Stimulated activated CD8-positive, alpha-beta memory T cell treated with anti-CD3 and anti-CD28 coated beads, Interleukin-7, amount 100 ng/mL, for 4 hours (primary cell): Measurements from ENCODE around the gene IRF3.

Experiments used
- DNase-seq, 2 donors: peaks; one replicate each; pipeline ENCODE4 v3.0.0-alpha.2; 2020; ENCODE audit warnings: low read depth in 2 of 2

Gene IRF3, protein sequence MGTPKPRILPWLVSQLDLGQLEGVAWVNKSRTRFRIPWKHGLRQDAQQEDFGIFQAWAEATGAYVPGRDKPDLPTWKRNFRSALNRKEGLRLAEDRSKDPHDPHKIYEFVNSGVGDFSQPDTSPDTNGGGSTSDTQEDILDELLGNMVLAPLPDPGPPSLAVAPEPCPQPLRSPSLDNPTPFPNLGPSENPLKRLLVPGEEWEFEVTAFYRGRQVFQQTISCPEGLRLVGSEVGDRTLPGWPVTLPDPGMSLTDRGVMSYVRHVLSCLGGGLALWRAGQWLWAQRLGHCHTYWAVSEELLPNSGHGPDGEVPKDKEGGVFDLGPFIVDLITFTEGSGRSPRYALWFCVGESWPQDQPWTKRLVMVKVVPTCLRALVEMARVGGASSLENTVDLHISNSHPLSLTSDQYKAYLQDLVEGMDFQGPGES

DNA sequence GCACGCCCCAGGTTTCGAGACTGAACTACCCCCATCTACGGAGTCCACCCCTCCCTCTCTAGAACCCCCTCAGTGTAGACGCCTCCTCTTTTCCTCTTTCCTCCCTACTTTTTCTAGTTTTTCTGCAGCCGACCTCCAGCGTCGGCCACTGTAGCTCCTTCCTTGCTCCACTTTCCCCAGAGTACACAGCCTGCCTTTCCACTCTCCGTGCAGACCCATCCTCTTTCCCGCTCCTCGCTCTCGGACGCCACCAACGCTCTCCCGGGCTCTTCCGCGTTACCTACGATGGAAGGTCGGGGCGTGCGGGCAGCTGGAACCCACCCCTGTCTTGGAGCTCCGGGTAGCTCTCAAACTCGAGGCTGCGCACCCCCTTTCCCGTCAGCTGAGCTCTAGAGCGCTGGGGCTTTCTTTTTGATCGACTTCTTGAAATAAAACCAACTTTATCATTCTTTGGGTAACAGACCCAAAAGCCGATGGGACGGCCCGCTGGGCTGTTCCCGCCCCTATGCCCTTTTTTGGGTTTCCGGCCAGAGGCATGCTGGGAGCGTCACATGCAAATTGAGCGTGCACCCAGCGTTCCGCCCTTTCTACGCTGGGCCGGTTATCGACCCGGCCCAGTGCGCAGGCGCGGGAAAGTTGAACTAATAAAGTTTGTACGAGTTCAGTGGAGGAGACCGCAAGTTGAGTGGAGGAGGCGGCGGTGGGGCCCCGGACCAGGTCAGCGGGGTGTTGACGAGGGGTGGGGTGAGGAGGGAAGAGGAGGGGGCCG lies at the start of gene IRF3, which contains the start of gene BCL2L12:
TSS of gene IRF3 (minus strand) at position 507 of the 769 bp plus-strand sequence. CDS start 1,019 bp downstream, outside the sequence.
TSS of gene BCL2L12 (plus strand) at position 583 of the 769 bp plus-strand sequence. CDS start 760 bp downstream, outside the sequence.
- DNase-seq = peak; percentile 97

DNA sequence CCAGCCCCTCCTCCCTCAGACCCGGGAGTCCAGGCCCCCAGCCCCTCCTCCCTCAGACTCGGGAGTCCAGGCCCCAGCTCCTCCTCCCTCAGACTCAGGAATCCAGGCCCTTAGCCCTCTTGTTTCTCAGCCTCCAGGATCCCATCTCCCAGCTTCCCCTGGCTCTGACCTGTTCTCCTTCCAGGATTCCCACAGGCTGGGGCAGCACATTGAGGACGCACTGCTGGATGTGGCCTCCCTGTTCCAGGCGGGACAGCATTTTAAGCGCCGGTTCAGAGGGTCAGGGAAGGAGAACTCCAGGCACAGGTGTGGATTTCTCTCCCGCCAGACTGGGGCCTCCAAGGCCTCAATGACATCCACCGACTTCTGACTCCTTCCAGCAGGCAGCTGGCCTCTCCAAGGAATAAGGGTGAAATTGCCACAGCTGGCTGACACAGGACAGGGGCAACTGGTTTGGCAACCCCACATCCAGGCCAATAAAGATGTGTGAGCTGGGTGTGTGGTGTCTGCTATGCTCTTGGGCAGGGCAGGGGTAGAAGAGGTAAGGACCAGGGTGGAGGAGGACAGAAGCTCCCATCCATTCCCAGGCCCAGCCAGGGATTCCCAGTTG lies 47.7 kb upstream of the IRF3 start:
- no peak for DNase-seq

DNA sequence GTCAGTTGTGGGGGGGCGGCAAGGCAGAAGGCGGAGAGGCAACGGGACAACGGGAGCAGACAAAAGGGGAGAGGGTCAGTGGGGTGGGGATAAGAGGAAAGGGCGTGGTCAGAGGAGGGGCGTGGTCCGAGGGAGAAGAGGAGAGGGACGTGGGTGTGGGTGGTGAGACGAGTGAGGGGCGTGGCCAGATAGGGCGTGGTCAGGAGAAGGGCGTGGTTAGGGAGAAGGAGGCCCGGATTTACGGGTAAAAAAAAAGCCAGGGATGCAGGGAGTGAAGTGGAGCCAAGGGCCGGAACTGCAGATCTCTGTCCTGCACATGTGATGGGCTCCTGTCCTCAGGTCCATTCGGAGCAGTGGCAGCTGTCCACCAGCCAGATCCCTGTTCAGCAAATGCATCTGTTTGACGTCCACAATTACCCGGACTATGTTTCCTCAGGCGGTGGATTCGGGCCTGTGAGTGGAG lies 46.8 kb upstream of the IRF3 start:
- no peak for DNase-seq

DNA sequence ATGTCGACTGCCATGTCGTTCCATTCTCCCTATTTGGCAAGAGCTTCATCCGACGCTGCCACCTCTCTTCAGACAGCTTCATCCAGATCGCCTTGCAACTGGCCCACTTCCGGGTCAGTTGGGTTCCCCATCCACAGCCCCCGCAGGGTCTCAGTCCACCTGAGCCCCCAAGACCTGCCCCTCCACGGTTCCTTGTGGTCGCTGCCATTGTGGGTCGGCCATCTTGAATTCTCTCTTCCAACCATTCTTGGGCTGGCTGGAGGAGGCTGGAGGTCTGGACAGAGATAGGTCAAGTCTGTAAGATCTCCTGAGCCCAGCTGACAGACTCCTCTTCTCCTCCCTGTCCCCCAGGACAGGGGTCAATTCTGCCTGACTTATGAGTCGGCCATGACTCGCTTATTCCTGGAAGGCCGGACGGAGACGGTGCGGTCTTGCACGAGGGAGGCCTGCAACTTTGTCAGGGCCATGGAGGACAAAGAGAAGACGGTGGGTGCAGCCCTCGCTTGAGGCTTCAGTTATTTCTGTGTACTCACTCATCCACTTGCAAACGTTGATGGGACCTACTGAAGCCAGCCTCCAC lies 44.8 kb upstream of the IRF3 start:
- no peak for DNase-seq

DNA sequence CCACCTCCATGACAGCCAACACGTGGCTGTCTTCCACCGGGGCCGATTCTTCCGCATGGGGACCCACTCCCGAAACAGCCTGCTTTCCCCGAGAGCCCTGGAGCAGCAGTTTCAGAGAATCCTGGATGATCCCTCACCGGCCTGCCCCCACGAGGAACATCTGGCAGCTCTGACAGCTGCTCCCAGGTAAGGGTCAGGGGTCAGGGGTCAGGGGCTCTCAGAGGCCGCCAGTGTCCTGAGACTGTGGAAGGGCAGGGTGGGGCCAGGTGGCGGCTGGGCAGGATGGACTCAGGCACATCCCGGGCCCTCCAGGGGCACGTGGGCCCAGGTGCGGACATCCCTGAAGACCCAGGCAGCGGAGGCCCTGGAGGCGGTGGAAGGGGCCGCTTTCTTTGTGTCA lies 40.3 kb upstream of the IRF3 start:
- DNase-seq = no peak

DNA sequence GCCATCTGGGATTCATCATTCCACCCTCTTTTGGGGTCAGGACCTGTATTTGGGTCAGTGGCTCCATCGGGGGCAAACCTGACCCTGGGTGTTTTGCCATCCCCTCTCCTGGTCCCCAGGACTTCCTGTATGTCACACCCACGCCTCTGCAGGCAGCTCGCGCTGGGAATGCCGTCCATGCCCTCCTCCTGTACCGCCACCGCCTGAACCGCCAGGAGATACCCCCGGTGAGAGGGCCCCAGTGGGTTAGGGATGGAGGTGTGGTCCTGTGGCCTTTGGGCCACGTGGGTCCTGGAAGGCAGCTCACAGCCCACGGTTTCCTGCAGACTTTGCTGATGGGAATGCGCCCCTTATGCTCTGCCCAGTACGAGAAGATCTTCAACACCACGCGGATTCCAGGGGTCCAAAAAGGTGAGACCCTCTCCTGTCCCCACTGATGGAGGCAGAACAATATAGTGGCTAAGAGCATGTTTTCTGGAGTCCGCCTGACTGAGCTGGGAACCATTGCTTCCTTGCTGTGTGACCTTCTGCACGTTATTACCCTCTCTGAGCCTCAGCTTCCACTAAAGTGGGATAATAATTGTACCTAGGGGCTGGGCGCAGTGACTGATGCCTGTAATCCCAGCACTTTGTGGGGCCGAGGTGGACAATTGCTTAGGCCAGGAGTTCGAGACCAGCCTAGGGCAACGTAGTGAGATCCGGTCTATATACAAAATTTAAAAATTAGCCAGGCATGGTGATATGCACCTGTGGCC lies 39.4 kb upstream of the IRF3 start:
- DNase-seq = no peak

DNA sequence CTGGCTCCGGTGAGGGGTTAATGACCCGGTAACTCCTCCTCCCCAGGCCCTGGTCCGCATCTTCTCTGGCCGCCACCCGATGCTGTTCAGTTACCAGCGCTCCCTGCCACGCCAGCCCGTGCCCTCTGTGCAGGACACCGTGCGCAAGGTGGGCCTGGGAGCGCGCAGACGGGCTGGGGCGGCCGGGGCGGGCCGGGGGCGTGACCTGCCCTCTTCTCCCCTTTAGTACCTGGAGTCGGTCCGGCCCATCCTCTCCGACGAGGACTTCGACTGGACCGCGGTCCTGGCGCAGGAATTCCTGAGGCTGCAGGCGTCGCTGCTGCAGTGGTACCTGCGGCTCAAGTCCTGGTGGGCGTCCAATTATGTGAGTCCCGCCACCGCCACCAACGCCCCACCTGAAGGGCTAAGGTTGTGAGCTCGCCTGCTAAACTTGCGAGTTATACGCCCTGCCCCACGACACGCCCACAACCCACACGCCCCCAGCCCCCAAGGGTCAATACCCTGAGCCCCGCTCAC lies 35.7 kb upstream of the IRF3 start:
- DNase-seq = no peak

DNA sequence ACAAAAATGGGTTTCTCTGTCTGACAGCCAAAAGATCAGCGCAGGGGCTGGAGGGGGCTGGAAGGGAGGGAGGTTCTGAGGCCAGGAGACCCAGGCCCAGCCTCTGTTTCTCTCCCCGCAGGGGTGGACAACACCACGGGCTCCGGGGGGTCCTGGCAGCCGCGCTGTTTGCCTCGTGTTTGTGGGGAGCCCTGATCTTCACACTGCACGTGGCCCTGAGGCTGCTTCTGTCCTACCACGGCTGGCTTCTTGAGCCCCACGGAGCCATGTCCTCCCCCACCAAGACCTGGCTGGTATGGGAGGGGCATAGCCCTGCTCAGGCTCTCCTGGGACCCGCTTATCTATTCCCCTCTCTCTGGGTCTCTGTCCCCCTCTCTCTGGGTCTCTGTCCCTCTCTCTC lies 34.9 kb upstream of the IRF3 start:
- no peak for DNase-seq

DNA sequence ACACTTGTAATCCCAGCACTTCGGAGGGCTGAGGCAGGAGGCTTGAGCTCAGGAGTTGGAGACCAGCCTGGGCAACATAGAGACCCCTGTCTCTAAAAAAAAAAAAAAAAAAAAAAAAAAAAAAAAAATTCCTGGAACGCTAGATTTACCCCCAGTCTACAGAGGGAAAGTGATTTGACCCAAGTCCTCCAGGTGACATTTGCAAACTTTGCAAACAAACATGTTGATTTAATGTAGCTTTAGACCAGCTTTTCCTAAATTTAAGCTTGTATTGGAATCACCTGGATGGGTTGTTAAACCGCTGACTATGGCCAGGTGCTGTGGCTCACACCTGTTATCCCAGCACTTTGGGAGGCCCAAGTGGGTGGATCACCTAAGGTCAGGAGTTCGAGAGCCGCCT lies 33.7 kb upstream of the IRF3 start:
- no peak for DNase-seq

DNA sequence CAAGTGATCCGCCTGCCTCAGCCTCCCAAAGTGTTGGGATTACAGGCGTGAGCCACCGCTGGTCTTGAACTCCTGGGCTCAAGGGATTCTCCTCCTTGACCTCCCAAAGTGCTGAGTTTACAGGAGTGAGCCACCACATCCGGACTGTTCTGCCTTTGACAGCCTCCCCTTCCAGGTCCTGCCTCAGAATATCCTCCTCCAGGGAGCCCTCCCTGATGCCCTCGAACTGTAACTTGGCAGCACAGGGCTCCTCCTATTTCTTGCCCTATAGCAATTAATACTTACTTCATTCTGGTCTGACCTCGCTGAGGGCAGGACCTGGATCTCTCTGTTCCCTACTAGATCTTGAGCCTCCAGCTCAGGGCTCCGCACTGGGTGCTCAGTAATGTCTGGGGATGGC lies 31.2 kb upstream of the IRF3 start:
- no peak for DNase-seq

DNA sequence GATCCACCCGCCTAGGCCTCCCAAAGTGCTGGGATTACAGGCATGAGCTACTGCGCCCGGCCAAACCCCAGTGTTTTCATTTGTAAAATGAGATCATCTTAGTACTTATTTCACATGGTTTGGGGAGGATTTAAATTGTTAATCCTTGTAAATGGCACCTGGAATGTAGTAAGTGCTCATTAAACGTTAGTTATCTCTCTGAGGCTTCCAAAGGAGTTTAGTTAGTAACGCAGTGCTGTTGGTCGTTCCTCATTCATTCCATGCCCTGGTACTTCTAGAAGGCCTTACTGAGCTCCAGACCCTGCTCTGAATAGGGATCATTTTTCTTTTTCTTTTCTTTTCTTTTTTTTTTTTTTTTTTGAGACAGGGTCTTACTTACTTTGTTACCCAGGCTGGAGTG lies 30.5 kb upstream of the IRF3 start:
- no peak for DNase-seq

DNA sequence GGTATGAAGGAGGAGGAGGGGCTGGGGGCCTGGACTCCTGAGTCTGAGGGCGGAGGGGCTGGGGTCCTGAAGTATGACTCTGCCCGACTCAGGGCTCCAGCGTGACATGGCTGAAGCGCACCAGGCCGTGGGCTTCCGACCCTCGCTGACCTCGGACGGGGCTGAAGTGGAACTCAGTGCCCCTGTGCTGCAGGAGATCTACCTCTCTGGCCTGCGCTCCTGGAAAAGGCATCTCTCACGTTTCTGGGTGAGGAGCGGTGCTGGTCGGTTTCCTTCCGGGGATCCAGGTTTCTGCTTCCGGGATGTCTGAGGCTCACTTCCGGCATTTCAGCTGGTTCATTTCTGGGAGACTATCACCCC lies 26.5 kb upstream of the IRF3 start:
- DNase-seq = no peak

DNA sequence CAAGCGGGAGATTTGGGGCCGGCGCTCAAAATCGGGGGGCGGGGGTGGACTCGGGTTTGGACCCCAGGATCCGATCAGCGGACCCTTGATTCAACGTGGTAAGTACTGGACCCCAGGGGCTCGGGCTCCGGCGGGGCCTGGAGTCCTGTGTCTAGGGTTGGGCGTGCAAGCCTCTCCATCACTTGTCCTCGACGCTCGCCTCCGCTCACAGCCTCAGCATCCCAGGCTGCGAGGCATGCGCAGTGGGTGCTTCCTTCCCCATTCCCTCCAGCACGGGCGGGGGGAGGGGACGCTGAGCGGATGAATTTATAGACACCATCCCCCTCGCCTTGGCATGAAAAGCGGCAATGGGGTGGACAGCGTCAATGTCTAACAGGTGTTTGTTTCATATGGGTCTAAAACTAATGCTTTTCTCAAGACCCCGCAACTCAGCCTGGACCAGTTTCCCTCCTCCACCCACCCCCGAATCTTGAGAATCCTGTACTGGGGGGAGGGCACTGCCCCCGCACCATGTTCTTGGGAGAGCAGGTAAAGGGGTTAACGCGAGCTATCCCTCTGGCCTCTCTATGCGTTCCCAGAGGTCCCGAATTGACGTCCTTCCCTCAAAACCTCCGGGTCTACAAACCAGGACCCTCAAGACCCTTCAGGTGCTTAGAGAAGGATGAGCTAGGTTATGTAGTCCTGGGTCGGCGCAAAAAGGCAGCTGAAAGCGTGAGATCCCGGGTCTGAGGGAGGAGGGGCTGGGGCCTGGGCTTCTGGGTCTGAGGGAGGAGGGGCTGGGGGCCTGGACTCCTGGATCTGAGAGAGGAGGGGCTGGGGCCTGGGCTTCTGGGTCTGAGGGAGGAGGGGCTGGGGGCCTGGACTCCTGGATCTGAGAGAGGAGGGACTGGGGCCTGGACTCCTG lies 25.8 kb upstream of the IRF3 start:
- no peak for DNase-seq

DNA sequence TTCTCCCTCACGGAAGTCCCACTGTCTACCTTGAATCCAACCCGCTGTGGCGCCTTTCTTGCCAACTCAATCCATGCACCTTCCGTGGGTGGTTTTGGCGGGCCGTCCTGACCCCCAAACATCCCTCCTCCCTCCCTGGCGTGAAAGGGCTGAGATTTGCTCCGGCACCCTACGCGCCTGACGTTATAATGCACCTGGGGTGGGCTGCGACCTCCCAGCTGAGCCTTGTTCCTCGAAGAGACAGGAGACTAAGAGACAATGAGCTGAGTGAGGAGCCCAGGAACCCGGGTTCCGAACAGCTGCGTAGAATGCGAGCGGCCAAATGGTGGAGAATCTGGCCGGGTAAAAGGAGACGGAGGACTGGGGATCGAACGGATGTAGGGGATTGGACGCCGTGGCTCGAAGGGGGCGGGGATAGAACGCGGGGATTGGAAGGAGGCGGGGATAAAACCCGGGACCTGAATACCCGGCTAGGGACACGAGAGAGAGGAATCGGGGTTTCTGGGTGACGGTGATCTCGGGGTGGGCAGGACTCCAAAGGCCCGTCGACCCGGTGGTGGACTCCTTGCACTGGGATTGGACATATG lies 25.1 kb upstream of the IRF3 start, which contains the start of gene CPT1C:
TSS of gene CPT1C (plus strand) at position 461 of the 587 bp plus-strand sequence. CDS start 1,137 bp downstream, outside the sequence.
- peak in 1 of 2 donors; percentile 21 for DNase-seq

DNA sequence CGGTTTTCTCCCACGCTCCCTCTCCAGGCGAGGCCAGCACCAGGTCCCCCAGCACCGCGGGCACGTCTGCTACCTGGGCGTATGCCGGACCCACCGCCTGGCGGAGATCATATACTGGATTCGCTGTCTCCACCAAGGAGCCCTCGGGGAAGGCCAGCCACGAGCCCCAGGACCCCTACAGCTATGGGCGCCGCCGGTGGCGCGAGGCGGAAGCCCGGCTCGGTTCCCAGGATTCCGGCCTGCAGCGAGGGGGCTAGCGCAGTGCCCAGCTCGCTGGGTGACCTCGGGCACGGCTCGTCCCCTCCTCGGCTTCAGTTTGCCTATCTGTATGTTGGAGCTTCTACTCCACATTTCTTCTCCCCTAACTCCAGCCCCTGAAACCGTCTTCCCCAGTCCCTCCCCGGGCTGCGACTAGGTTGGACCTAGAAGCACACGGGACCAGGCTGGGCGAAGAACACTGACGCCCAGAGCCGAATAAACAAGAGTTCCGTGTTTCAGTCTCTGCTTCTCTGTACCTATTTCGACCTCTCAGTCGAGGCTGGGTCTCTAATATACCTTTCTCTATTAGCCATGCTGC lies 24.5 kb upstream of the IRF3 start:
- DNase-seq = no peak

DNA sequence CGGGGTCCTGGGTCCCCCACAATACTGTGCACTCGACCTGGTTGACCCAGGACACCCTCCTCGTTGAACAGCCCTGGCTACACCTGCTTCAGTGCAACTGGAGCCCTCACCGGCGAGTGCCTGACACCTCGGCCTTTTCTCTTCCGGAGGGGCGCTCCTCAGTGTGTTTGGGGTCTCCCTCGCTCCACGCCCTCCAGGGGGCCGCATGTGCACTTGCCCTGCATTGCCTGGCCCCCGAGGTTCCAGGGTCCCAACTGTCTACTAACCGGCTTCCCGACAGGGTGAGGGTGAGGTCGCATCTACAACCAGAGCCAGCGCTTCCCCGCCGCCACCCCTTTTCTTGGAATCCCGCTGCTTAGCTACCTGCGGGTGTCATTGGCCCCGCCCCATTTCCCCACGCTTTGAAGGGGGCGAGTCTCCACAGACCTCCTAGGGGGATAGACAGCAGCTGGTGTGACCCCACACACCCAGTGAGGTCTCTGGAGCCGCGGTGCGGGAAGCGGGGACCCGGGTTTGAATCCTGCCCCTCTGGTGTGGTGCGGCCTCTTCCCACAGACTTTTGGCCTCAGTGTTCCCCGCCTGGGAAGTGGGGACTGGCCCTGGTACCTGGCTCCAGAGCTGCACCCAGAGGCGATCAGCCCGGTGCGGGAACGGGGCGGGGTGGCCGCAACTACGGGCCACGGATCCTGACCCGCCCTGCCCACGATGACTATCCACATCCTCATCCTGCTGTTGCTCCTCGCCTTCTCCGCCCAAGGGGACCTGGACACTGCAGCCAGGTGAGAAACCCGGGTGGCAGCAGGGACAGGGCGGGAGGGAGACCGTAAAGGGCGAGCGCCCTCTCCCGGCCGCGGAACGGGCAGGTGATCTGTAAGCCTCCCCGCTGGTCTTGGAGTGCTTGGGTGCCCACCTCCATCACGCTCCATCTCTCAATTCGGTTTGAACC lies 23.7 kb upstream of the IRF3 start, which contains the start of gene ADM5:
TSS of gene ADM5 (plus strand) at position 462 of the 946 bp plus-strand sequence. CDS start at position 706, 244 bp downstream.
- no peak for DNase-seq

DNA sequence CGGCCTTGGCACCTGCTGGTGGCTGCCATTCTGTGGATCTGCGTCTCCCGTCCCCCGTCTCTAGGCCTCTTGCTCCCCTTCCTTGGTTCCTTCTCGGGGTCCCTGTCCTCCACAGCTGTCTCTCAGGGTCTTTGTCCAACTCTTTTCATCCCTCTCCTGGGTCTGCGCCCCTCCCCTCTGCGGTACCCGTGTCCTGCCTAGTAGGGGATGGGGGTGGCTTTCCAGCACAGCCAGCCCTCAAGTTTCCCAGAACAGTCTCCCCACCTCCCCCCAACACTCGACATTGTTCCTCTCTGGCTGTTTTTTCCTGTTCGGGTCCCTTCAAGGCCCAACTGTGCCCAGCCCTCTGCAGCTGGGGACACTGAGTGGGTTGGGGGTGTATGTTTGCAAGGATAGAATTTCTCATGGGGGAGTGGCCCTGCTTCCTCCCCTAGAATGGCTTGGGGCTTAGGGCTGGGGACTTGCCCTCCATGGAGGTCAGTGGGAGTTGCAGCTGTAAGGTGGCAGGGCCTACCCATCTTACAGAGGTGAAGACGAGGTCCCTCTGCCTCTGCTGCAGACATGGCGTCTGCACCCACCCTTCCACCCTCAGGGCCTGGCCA lies 23.0 kb upstream of the IRF3 start:
- no peak for DNase-seq
